CD4-positive, alpha-beta T cell treated with Interferon gamma for 1 hour (primary cell): ENCODE measurements around the gene TUBB4A.

Source experiments
- DNase-seq: peaks from one replicate; pipeline ENCODE4 v3.0.0-alpha.2; 2020

The TUBB4A gene

DNA sequence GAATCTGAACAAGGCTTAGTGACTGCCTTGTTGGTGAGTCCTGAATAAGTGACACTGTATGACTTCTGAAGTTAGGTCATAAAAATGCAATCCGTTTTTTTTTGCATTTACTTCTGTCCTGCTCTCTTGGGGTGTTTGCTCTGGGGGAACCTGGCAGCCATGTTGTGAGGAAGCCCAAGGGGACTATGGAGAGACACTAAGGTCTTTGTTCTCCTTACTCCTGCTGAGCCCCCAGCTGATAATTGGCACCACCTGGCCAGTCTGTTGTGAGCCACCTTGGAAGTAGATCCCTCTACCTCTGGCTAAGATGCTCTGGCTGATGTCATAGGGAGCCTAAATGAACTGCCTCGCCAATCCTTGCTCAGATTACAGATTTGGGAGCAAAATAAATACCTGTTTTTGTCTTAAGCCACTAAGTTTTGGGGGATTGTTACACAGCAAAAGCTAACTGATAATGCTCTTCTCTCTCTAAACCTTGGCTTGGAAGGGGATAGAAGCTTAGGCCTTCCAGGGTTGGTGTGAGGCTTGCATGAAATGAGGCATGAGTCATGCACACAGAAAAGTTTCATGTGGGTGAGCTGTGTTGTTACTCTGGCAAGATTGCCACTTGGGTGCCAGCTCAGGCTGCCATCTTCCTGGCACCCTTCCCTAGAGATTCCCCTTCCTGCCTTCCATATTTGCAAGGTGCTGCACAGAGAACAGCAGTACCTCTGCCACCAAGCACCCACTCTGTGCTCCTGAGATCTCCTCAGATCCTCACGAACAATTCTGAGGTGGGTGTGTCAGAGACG is 10.1 kb downstream of the TUBB4A start:
- DNase-seq: no peak

DNA sequence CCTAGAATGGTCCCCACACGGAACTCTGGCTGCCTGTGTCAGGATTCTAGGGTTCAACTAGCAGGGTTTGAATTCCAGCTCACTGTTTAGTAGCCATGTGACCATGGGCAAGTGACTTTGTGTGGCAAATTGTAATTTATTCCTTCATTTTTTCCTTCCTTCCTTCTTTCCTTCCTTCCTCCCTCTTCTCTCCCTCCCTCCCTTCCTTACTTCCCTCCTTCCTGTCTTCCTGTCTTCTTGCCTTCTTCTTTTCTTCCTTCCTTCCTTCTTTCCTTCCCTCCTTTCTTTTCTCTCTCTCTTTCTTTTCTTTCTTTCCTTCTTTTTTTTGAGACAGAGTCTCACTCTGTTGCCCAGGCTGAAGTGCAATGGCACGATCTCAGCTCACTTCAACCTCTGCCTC is 12.0 kb downstream of the TUBB4A start:
- DNase-seq: no peak

DNA sequence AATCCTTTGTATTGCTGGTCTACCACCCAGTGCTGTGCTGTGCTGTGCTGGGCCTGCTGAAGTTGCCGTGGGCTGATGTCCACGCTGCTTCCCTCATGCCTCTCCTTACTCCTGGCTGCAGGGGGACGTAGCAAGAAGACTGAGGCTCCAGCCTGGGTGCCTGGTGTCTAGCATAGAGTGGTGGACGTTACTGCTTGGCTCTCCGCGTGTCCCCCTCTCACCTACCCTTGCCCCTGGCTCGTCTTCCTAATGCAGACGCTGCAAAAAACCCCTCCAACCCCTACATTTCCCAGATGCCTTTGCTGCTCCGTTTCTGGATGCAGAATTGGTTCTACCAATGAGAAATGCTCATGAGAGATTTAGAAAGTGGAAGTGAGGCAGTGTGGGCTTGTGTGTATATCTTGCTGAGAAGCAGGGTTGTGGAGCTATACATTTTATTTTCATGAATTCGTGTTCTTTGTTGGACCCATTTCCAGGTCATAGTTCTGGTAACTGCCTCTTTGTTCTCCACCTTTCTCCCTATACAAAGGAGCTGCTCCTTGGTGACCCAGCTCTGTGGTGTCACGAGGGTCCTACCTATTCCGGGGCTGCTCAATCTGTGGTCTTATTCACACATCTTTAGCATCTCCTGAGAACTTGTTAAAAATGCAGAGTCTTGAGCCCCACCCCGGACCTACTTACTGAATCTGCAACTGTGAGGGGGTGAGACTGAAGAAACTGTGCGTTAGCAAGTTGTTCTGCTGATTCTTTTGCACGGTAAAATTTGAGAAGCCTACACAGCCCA is 12.6 kb downstream of the TUBB4A start:
- DNase-seq: no peak

GRCh38 chr19:6484831-6485230 is 17.3 kb downstream of the TUBB4A start:
- DNase-seq: no peak

- DNase-seq: no peak
These were observed 17.9 kb downstream of the TUBB4A start for GRCh38 chr19:6484230-6484629.

DNA sequence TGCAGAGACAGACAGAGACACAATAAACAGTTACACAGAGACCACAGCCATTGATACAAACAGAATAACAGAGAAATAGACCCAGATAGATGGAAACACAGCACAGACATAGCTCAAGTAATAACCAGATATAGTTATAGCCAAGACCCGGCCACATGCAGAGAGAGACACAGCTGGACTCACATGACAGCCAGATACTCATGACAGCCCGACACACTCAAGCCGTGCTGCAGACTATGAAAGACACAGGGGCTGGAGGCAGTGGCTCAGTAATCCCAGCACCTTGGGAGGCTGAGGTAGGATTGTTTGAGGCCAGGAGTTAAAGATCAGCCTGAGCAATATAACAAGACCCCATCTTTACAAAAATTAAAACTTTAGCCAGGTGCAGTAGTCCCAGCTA is 18.9 kb downstream of the TUBB4A start:
- DNase-seq: no peak

DNA sequence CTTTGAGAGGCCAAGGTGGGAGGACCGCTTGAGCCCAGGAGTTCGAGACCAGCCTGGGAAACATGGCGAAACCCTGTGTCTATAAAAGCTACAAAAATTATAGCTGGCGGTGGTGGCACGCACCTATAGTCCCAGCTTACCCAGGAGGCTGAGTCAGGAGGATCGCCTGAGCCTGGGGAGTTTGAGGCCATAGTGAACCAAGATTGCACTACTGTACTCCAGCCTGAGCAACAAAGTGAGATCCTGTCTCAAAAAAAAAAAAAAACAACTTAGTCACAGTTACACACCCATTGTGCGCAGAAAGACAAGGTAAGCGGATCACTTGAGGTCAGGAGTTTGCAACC is 19.8 kb downstream of the TUBB4A start:
- DNase-seq: no peak

GRCh38 chr19:6481541-6482342 is 20.4 kb downstream of the TUBB4A start, which contains the start of gene DENND1C:
Gene DENND1C, minus strand, starts transcription at chr19:6481787. Its CDS starts 92 bp downstream, at chr19:6481695.
- DNase-seq: peak; percentile 79

- DNase-seq: no peak
These were observed 21.2 kb downstream of the TUBB4A start for GRCh38 chr19:6480848-6481415.

GRCh38 chr19:6479836-6480398 is 22.2 kb downstream of the TUBB4A start:
- no peak for DNase-seq

- DNase-seq: no peak
These were observed 23.3 kb downstream of the TUBB4A start for GRCh38 chr19:6478815-6479214.

DNA sequence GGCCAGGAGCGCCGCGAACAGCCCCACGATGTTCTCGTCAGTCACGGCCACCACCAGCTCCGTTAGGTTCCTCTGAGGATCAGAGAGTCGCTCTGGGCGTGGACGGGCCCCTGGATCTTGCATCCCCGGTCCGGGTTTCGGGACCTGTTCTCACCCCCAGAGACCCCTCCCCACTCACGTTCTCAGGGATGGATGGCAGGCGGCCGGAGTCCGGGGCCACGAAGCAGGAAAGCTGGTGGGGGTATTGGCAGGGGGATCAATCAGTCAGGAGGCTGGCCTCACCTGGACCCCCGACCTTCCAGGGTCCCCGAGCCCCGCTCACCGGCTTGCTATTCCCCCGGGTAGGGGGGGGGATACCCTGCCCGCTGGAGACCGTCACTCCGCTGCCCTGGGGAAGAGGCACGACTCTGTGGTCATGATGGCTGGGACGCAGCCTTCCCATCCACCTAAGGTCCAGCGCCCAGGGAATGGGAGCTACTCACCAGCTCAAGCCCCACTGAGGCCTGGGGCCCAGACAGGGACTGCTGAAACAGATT is 25.1 kb downstream of the TUBB4A start:
- no peak for DNase-seq

- DNase-seq: peak; percentile 44
These were observed 25.8 kb downstream of the TUBB4A start for GRCh38 chr19:6476155-6476895.

GRCh38 chr19:6475321-6476108 is 26.6 kb downstream of the TUBB4A start:
- DNase-seq: no peak

- DNase-seq: no peak
These were observed 28.5 kb downstream of the TUBB4A start for GRCh38 chr19:6473647-6474046.

DNA sequence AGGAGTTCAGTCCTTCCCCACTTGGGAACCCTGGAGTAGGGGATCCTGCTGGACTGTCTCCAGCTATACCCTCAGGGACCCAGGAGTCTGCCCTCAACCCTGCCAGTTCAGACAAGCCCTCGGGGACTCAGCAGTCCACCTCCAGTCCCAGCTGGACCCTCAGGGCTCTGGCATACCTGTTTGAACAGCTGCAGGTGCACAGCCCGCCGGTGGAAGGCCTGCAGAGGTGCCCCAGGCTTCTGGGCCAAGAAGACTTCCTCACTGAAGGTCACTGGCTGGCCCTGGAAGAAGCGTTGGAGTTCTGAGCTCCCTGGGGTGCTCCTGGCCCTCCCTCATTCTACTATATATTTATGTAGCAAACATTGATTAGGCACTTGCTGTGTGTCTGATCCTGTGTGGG is 29.4 kb downstream of the TUBB4A start:
- DNase-seq: no peak

GRCh38 chr19:6471076-6471475 is 31.0 kb downstream of the TUBB4A start:
- DNase-seq: no peak

- DNase-seq: no peak
These were observed 31.9 kb downstream of the TUBB4A start for GRCh38 chr19:6470173-6470572.

- no peak for DNase-seq
These were observed 34.7 kb downstream of the TUBB4A start for GRCh38 chr19:6467384-6467783.

DNA sequence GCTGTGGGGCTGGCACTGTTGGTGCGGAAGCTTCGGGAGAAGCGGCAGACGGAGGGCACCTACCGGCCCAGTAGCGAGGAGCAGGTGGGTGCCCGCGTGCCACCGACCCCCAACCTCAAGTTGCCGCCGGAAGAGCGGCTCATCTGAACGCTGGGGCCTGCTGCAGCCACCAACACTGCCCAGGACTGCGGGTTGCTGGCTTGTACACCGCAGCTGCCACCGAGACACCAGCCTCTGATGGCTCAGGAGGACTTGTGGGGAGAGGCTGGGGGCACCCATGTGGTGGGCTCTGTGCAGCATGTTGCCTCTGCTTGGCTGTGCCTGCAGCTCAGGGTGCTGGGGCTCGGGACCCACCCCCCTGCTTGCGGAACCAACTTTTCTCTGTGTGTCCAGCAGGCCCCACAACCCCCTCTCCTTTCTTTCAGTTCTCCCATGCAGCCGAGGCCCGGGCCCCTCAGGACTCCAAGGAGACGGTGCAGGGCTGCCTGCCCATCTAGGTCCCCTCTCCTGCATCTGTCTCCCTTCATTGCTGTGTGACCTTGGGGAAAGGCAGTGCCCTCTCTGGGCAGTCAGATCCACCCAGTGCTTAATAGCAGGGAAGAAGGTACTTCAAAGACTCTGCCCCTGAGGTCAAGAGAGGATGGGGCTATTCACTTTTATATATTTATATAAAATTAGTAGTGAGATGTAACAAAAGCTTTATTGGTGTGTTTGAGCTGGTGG is 35.4 kb downstream of the TUBB4A start:
- DNase-seq: no peak
